DLD1 (cell line): Measurements from ENCODE around the gene LRCH1.

Experiments used
- in situ Hi-C: cut with HindIII; loops from 2 replicates; pipeline ENCODE4 v1.10.0; 2017; ENCODE audit warnings: low sequenced_read_pairs

Gene LRCH1

DNA sequence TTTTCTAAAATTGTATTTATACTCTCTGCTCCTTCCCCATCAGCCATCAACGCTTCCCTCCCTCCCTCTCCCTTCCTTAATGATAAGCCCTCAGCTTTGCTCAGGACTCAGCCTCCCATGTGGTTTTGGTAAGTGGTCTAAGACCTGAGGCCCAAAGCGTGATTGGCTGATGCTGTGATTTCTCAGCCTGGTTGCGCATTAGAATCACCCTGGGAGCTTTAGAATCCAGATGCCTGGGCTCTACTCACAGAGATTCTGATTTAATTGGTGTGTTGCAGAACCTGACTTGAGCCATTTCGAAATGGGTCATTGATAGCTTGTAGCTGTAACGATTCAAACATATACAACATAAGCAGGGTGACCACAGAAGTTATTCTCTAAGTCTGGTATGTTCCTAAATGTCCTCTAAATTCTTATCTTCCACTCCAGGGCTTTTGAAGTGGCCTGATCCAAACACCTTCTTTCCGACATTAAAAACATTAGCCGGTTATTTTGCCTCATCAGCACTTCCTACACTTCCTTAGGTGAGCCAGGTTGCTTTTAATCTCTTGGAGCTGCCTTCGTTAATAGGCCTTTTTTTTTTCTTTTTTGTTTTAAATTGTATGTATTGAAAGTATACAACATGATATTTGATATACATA is 60.6 kb downstream of the LRCH1 start:
- in situ Hi-C loops = no loop called here

- in situ Hi-C loops = no loop called here
Measured at GRCh38 chr13:46614582-46614981, 61.6 kb downstream of the LRCH1 start.

DNA sequence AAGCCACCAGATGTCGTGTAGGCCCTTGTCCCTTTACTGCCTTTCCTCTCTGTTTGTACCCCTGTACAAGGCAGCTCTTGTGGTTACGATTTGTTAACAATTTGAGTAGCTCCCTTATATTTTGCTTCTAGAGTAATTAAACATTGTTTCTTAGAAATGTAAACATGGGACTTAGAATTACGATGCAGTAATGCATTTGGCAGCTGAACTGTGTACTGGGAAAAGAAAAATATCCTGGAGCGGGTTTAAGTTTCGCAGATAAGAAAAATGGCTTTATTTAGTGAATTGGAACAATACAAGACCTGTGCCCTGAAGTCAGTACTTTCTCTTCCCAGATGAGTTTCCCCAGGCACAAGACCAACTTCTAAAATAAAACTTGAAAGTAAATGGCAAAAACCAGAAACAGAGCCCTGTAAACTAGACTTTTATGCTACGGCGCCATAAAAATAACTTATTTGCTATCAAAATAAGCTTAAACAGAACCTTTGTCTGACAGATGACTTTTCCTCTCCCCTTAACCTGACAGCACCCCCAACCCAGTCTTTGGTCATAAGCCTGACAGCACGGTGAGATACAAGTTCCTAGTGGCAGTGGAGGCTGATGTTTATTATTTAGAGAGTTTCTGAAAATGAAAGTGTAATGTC is 63.0 kb downstream of the LRCH1 start:
- in situ Hi-C loops = no loop called here

DNA sequence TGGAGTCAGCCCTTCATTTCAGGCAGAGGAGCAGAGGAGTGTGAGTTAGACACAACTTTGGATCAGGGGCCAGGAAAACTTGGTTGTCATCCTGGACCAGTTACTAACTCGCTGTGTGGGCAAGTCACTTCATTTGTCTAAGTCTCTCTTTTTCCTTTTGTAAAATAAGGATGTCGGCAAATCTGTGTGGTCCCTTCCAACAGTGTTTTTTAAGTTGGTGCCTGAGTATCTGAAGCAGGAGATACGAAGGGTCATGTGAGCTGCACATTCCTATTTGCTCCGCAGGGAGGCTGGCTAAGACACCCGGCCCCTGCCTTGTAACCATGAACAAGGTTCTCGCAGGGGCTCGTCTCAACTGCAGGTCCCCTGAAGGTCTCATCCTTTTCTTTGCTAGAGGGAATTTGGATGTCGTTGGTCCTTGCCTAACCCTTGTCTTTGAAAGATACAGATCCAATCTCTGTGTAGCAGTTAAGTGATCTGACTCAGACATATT is 64.3 kb downstream of the LRCH1 start:
- in situ Hi-C loops = no loop called here

DNA sequence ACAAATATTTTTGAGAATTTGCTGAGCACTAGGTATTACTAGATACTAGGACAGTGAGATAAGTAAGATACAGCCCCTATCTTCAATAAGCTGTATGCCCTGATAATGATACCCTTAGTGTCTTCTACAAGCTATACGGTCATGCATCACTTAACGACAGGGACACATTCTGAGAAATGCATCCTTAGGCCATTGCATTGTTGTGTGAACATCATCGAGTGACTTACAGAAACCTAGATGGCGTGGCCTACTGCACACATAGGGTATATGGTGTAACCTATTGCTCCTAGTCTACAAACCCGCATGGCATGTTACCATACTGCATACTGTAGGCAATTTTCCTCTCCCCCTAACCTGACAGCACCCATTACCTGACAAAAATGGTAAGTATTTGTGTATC is 64.9 kb downstream of the LRCH1 start:
- in situ Hi-C loops = no loop called here

GRCh38 chr13:46618694-46619254 is 65.8 kb downstream of the LRCH1 start:
- in situ Hi-C loops = no loop called here

GRCh38 chr13:46620029-46620428 is 67.1 kb downstream of the LRCH1 start:
- in situ Hi-C loops = no loop called here

DNA sequence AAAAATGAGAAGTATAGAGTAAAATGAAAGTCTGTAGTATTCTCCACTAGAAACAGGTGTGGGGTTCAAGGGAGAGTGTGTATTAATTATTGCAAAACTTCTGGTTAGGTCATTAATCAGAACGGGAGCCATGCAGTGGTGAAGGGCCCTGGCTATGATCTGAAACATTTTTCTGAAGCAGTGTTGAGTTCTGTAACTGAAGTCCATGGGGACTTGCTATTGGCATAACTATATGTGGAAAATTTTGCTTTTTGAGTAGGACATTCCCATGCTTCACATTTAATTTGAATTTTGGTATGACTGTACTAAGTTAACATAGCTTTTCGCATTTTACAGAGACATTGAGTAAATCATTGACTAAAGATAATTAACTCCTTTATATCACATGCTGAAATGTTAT is 67.5 kb downstream of the LRCH1 start:
- in situ Hi-C loops = no loop called here

DNA sequence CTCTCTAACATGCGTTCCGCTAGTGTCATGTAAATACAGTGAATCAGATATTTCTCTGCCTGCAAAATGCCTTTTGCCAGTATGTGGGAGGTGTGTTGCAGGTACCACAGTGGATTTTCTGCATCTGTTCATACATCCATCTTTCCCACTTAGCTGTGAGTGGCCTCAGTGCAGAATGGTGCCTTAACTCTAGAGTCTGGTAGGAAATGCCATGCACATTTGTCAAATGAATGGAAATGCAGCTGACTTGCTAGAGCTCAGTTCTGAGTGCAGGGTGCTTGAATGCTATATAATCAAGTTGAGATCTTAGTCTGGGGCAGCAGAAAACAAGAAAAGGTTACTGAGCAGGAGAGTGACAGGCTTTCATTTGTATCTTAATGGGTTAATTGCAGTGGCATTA is 68.2 kb downstream of the LRCH1 start:
- in situ Hi-C loops = no loop called here

- in situ Hi-C loops = no loop called here
Measured at GRCh38 chr13:46621792-46622629, 69.0 kb downstream of the LRCH1 start.

- in situ Hi-C loops = no loop called here
Measured at GRCh38 chr13:46622630-46623256, 69.8 kb downstream of the LRCH1 start.

DNA sequence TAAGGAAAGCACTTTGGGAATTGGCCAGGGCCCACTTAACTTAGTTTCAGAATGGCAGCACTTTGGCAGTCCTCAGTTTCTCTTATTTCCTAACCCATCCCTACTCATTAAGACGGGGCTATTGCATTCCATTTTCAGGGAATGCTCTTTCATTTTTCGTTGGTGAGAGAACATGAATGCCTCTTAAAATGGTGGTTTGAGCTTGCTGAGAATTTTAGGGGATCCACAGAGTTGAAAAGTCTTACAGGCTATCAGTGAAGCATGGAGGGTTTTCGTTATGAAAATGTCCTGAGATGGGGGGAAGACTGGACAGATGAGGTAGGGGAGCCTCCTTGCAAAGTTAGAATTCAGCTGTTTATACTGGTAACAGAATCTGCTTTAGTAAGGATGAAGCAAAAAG is 71.4 kb downstream of the LRCH1 start:
- in situ Hi-C loops = no loop called here

DNA sequence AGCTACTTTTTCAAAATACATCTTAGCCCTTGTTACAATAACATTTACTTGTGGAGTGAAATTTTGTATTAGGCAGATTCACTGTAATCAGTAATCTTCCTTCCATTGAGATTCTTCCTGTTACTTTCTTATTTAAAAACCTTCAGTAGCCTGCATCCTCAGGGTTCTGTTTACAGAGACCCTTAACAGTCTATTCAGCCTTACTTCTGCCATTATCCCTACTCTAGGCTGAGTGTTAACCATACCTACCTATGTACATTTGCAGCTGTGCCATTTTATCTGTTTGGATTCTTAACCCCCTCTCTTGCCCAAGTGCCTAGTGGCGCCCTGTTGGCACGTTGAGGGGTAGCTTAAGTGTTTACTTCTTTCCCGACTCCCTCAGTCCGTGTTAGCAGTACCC is 71.9 kb downstream of the LRCH1 start:
- in situ Hi-C loops = no loop called here

DNA sequence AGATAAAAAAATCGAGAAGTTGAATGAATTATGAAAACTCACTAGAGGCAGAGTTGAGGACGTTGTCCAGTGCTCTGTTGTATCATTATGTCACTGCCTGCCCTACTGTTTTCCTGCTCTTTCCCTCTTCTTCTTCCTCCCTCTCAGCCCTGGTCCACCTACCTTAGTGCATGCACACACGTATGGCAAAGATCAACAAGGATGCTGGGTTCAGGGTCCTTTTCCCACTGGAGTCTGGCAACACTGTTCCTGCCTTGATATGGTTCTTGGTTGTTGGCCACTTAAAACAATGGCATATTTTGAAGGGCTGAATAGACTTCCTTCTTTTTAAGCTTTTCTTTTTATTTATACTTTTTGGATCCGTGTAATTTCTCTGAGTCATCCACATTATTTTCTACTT is 74.5 kb downstream of the LRCH1 start:
- in situ Hi-C loops = no loop called here

GRCh38 chr13:46628622-46629365 is 75.8 kb downstream of the LRCH1 start:
- in situ Hi-C loops = no loop called here

- in situ Hi-C loops = no loop called here
Measured at GRCh38 chr13:46629811-46630413, 76.9 kb downstream of the LRCH1 start.

GRCh38 chr13:46630431-46631178 is 77.6 kb downstream of the LRCH1 start:
- in situ Hi-C loops = no loop called here

DNA sequence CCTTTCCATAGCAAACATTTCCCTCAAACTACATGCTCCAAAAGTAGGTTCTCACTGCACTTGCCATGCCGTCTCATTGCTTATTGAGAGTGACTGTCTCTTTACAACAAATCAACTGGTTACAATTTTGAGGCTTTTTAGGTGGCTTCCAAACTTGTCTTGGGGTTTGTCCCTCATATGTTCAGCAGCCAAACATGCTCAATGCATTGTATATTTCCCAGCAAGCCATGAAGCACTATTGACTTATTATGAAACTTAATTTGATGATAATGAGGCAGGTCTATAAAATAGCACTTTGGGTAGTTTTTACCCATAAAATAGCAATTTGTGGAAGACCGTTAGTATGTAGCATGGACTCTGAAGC is 78.2 kb downstream of the LRCH1 start:
- in situ Hi-C loops = no loop called here

DNA sequence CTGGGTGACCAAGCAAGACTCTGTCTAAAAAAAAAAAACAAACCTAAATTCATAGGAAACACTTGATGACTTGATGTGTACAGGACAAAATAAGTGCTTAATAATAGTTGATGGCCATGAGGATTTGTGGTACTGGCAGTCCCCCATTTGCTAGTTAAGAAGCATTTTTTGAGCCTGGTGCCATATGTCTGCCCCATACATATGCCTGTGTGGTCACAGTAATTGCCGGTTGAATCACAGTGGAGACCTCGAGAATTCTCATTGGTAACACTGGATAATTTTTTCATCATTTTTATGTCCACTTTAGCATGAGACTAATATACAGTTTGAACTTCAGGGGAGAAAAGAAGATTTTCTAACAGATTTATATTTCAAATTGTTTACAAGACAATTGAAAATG is 79.2 kb downstream of the LRCH1 start:
- in situ Hi-C loops = no loop called here
